ENCODE results near the gene SYNPR.

SYNPR gene

GRCh38 chr3:63562323-63562722 is 284.2 kb downstream of the SYNPR start:
- no peak for DNase-seq

GRCh38 chr3:63563572-63563971 is 285.5 kb downstream of the SYNPR start:
- no peak for DNase-seq

GRCh38 chr3:63565220-63565619 is 287.1 kb downstream of the SYNPR start:
- no peak for DNase-seq

GRCh38 chr3:63571682-63572081 is 293.6 kb downstream of the SYNPR start:
- DNase-seq, result no peak

- DNase-seq, result no peak
Measured at GRCh38 chr3:63576846-63577245, 298.7 kb downstream of the SYNPR start.

- DNase-seq, result no peak
Measured at GRCh38 chr3:63578858-63579257, 300.8 kb downstream of the SYNPR start.

- no peak for DNase-seq
Measured at GRCh38 chr3:63580151-63580550, 302.0 kb downstream of the SYNPR start.

GRCh38 chr3:63582943-63583500 is 304.9 kb downstream of the SYNPR start:
- no peak for DNase-seq

- DNase-seq, result no peak
Measured at GRCh38 chr3:63584681-63585080, 306.6 kb downstream of the SYNPR start.

GRCh38 chr3:63585927-63586326 is 307.8 kb downstream of the SYNPR start:
- DNase-seq, result no peak

GRCh38 chr3:63588895-63589294 is 310.8 kb downstream of the SYNPR start:
- DNase-seq, result no peak

- DNase-seq, result no peak
Measured at GRCh38 chr3:63593779-63594178, 315.7 kb downstream of the SYNPR start.

GRCh38 chr3:63595221-63595620 is 317.1 kb downstream of the SYNPR start:
- no peak for DNase-seq

GRCh38 chr3:63597019-63597418 is 318.9 kb downstream of the SYNPR start:
- no peak for DNase-seq

- no peak for DNase-seq
Measured at GRCh38 chr3:63607716-63608115, 329.6 kb downstream of the SYNPR start.

- no peak for DNase-seq
Measured at GRCh38 chr3:63609408-63609807, 331.3 kb downstream of the SYNPR start.

GRCh38 chr3:63609834-63610233 is 331.7 kb downstream of the SYNPR start:
- DNase-seq, result no peak

- no peak for DNase-seq
Measured at GRCh38 chr3:63611382-63611781, 333.3 kb downstream of the SYNPR start.

GRCh38 chr3:63613561-63613960 is 335.5 kb downstream of the SYNPR start:
- no peak for DNase-seq

- DNase-seq, result no peak
Measured at GRCh38 chr3:63617391-63617790, 339.3 kb downstream of the SYNPR start.

- no peak for DNase-seq
Measured at GRCh38 chr3:63624941-63625560, 346.9 kb downstream of the SYNPR start.

GRCh38 chr3:63631670-63632069 is 353.6 kb downstream of the SYNPR start:
- DNase-seq, result no peak

- DNase-seq, result no peak
Measured at GRCh38 chr3:63635186-63635585, 357.1 kb downstream of the SYNPR start.

GRCh38 chr3:63639806-63640205 is 361.7 kb downstream of the SYNPR start:
- DNase-seq, result no peak

- DNase-seq, result no peak
Measured at GRCh38 chr3:63642488-63642887, 364.4 kb downstream of the SYNPR start.

Data from suppressor macrophage treated with lipopolysaccharide for 1 hour (primary cell).